ENCODE results near the gene TUBG2. TPM values are rescaled to one million over a fixed set of nuclear protein-coding genes. Genes with fewer than 3 reads are reported as not detected.
A peak's percentile ranks its signal among the peaks of the same experiment; 100 is the strongest.
"Not testable (repeated sequence)": the region's sequence is repeated elsewhere in the genome, so short reads cannot be mapped to it uniquely, and the experiment has no call there.

The TUBG2 gene
- total RNA-seq, 2 experiments from 2014 or later, result 9.0 to 9.7 TPM

GRCh38 chr17:42657824-42658588 lies 1.1 kb upstream of the TUBG2 start:
- ChIA-PET POLR2A (interaction anchor here (1.4 to 2.5 kb wide), 3 partner anchors 11 to 49 kb away, joined by 3 to 9 read pairs (median 5); partner anchors contain the start of genes RETREG3 and TUBG1), CTCF (no interaction called here)
- H3K27ac Mint-ChIP-seq, result no peak overlapping the region
- H3K27me3 Mint-ChIP-seq, result peaks cover 11% of the 10 kb centered on the region
- no peaks in the 10 kb centered on the region for H3K9me3 Mint-ChIP-seq
- intact Hi-C loops (cut with DNase I, micrococcal nuclease), result no loop called here
- peaks cover 6% of the 10 kb centered on the region for H3K36me3 Mint-ChIP-seq (ENCODE audit: low read depth)
- Histone ChIP-seq H3K4me3 (ENCODE audit: low read length) (no peak overlapping the region), H3K27me3 (ENCODE audit: control insufficient read depth in 1 of 2, insufficient read depth in 2 of 2, low read length in 2 of 2) (peaks cover 8 to 10% of the 10 kb centered on the region in 2 experiments), H3K27ac (ENCODE audit: low read depth in 1 of 2, low read length in 2 of 2) (no peak overlapping the region), H3K4me1 (ENCODE audit: insufficient read depth, low read length) (peaks cover 19% of the 10 kb centered on the region), H3K9me3 (ENCODE audit: control insufficient read depth in 1 of 2, insufficient read depth in 1 of 2, low read length in 2 of 2) (no peaks in the 10 kb centered on the region), H3K36me3 (ENCODE audit: insufficient read depth, low read length) (no peaks in the 10 kb centered on the region)
- TF ChIP-seq, protein P1, sequence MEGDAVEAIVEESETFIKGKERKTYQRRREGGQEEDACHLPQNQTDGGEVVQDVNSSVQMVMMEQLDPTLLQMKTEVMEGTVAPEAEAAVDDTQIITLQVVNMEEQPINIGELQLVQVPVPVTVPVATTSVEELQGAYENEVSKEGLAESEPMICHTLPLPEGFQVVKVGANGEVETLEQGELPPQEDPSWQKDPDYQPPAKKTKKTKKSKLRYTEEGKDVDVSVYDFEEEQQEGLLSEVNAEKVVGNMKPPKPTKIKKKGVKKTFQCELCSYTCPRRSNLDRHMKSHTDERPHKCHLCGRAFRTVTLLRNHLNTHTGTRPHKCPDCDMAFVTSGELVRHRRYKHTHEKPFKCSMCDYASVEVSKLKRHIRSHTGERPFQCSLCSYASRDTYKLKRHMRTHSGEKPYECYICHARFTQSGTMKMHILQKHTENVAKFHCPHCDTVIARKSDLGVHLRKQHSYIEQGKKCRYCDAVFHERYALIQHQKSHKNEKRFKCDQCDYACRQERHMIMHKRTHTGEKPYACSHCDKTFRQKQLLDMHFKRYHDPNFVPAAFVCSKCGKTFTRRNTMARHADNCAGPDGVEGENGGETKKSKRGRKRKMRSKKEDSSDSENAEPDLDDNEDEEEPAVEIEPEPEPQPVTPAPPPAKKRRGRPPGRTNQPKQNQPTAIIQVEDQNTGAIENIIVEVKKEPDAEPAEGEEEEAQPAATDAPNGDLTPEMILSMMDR (IDR thresholded peaks at IDR 0.05), result no peak
- peak overlapping the region; percentile 89 for H3K4me3 Mint-ChIP-seq
- DNase-seq (no peak), ATAC-seq (ENCODE audit: poor library complexity) (no peak)
- H3K4me1 Mint-ChIP-seq (ENCODE audit: low read depth), result peaks cover 21% of the 10 kb centered on the region

GRCh38 chr17:42659932-42660274 lies 819 bp downstream of the TUBG2 start:
- Histone ChIP-seq H3K4me1 (ENCODE audit: insufficient read depth, low read length) (peaks cover 14% of the 10 kb centered on the region), H3K4me3 (ENCODE audit: low read length) (peak overlapping the region; percentile 70)
- H3K9me3 ChIP-seq (ENCODE audit: control insufficient read depth in 1 of 2, insufficient read depth in 1 of 2, low read length in 2 of 2); H3K27me3 ChIP-seq (ENCODE audit: control insufficient read depth in 1 of 2, insufficient read depth in 2 of 2, low read length in 2 of 2); H3K27ac ChIP-seq (ENCODE audit: low read depth in 1 of 2, low read length in 2 of 2); DNase-seq; H3K27ac Mint-ChIP-seq; H3K36me3 ChIP-seq (ENCODE audit: insufficient read depth, low read length); intact Hi-C loops (cut with DNase I, micrococcal nuclease); H3K9me3 Mint-ChIP-seq; CTCF ChIA-PET; ATAC-seq (ENCODE audit: poor library complexity); H3K27me3 Mint-ChIP-seq: not testable (repeated sequence)
- Mint-ChIP-seq H3K4me3 (peak overlapping the region; percentile 62), H3K36me3 (ENCODE audit: low read depth) (peaks cover 12% of the 10 kb centered on the region), H3K4me1 (ENCODE audit: low read depth) (peaks cover 21% of the 10 kb centered on the region)
- POLR2A ChIA-PET, result interaction anchor here (1.0 to 2.5 kb wide), 3 partner anchors 9 to 51 kb away, joined by 3 to 9 read pairs (median 5); partner anchors contain the start of genes PLEKHH3, RETREG3 and TUBG1

DNA sequence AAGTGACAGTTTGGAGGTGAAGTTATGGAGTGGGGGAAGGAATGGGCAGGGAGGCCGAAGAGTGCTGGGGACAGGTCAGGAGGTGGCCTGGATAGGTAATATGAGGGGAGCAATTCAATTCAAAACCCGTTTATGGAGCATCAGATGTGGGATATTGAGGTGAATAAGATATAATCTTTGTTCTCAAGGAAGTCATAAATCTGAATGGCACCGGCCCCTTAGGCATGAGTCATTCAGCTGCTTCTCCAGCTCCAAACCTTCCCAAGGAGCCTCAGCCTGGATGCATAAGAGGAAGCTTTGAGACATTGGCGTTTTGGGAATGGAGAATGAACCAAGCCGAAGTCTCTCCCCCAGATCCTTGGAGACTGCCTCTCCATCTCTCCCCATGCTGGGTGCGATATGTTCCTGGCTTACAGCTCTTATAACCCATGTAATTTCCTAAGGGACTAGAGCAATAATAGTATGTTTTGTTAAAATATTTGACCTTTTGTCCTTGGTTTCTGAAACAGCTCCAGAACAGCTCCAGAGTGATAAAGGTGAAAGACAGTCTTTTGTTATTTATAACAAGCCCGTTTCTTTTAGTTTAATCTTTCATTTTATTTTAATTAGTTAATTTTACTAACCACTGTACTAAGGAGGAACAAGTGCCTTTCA lies 1.7 kb downstream of the TUBG2 start:
- Histone ChIP-seq H3K4me1 (ENCODE audit: insufficient read depth, low read length) (peaks cover 14% of the 10 kb centered on the region), H3K27ac (ENCODE audit: low read depth in 1 of 2, low read length in 2 of 2) (no peak overlapping the region), H3K4me3 (ENCODE audit: low read length) (no peak overlapping the region), H3K36me3 (ENCODE audit: insufficient read depth, low read length) (peaks cover 2% of the 10 kb centered on the region), H3K27me3 (ENCODE audit: control insufficient read depth in 1 of 2, insufficient read depth in 2 of 2, low read length in 2 of 2) (no peaks in the 10 kb centered on the region), H3K9me3 (ENCODE audit: control insufficient read depth in 1 of 2, insufficient read depth in 1 of 2, low read length in 2 of 2) (no peaks in the 10 kb centered on the region)
- no peak for ATAC-seq (ENCODE audit: poor library complexity)
- ChIA-PET CTCF (no interaction called here), POLR2A (interaction anchor here (2.5 kb wide), 1 partner anchor 8 kb away, joined by 9 read pairs; no protein-coding TSS in a partner anchor)
- H3K36me3 Mint-ChIP-seq (ENCODE audit: low read depth), result peaks cover 18% of the 10 kb centered on the region
- intact Hi-C loops (cut with DNase I, micrococcal nuclease), result no loop called here
- no peaks in the 10 kb centered on the region for H3K27me3 Mint-ChIP-seq
- peaks cover 21% of the 10 kb centered on the region for H3K4me1 Mint-ChIP-seq (ENCODE audit: low read depth)
- no peak for DNase-seq
- no peaks in the 10 kb centered on the region for H3K9me3 Mint-ChIP-seq
- H3K4me3 Mint-ChIP-seq, result no peak overlapping the region
- no peak overlapping the region for H3K27ac Mint-ChIP-seq
- TF ChIP-seq, protein P1 (IDR thresholded peaks at IDR 0.05), result no peak
